MM.1S (cell line): ENCODE results near the gene LITAF.

Experiments
- DNase-seq: peaks from one replicate; pipeline ENCODE4 v3.0.0-alpha.2; 2015
- H2AFZ ChIP-seq: fragments of 300-600 bp; sonication (generic); 2 replicates; pipeline ENCODE4 v1.6.0; 2016; ENCODE audit warnings: antibody characterized with exemption, low read length
- H3F3A ChIP-seq: fragments of 300-600 bp; sonication (generic); 2 replicates; pipeline ENCODE4 v1.6.1; 2016; ENCODE audit warnings: mild to moderate bottlenecking, antibody characterized with exemption, low read length, moderate library complexity, mixed read lengths; ENCODE audit not compliant: insufficient read depth
- H3K27ac ChIP-seq: fragments of 300-600 bp; sonication (generic); 2 replicates; pipeline ENCODE4 v1.5.1; 2016; ENCODE audit warnings: mild to moderate bottlenecking, low read length
- H3K27me3 ChIP-seq: fragments of 300-600 bp; sonication (generic); replicated peaks from 2 replicates; pipeline ENCODE4 v1.6.0; 2016; ENCODE audit warnings: low read length; ENCODE audit not compliant: insufficient read depth
- H3K36me3 ChIP-seq: fragments of 300-600 bp; sonication (generic); replicated peaks from 2 replicates; pipeline ENCODE4 v1.6.1; 2016; ENCODE audit warnings: mild to moderate bottlenecking, low read length, mixed read lengths; ENCODE audit not compliant: insufficient read depth
- H3K4me1 ChIP-seq: fragments of 300-600 bp; sonication (generic); 2 replicates; pipeline ENCODE4 v1.6.1; 2016; ENCODE audit warnings: low read length, mixed read lengths
- H3K4me2 ChIP-seq: fragments of 300-600 bp; sonication (generic); 2 replicates; pipeline ENCODE4 v1.6.0; 2016; ENCODE audit warnings: low read depth, low read length
- H3K4me3 ChIP-seq: fragments of 300-600 bp; sonication (generic); 2 replicates; pipeline ENCODE4 v1.5.1; 2016; ENCODE audit warnings: low read length, mixed read lengths
- H3K79me2 ChIP-seq: fragments of 300-600 bp; sonication (generic); 2 replicates; pipeline ENCODE4 v1.6.1; 2016; ENCODE audit warnings: mixed run types, low read length, mixed read lengths
- H3K9ac ChIP-seq: fragments of 300-600 bp; sonication (generic); 2 replicates; pipeline ENCODE4 v1.6.1; 2016; ENCODE audit warnings: low read length, mixed read lengths
- H3K9me2 ChIP-seq: fragments of 300-600 bp; sonication (generic); replicated peaks from 2 replicates; pipeline ENCODE4 v1.6.1; 2016; ENCODE audit warnings: mild to moderate bottlenecking, low read length, mixed read lengths; ENCODE audit not compliant: insufficient read depth
- H3K9me3 ChIP-seq: fragments of 300-600 bp; sonication (generic); replicated peaks from 2 replicates; pipeline ENCODE4 v1.6.1; 2016; ENCODE audit warnings: mild to moderate bottlenecking, low read length, mixed read lengths; ENCODE audit not compliant: insufficient read depth
- H4K20me1 ChIP-seq: fragments of 300-600 bp; sonication (generic); 2 replicates; pipeline ENCODE4 v1.6.1; 2016; ENCODE audit warnings: mild to moderate bottlenecking, low read length, moderate library complexity, mixed read lengths; ENCODE audit not compliant: insufficient read depth
- EZH2 ChIP-seq: fragments of 300-600 bp; sonication (generic); optimal IDR thresholded peaks from 2 replicates; pipeline ENCODE3; 2017; ENCODE audit warnings: low read depth, mild to moderate bottlenecking, antibody characterized with exemption, low read length, mixed read lengths
- EZH2phosphoT487 ChIP-seq: fragments of 300-600 bp; sonication (generic); IDR thresholded peaks from 2 replicates; pipeline ENCODE4 v1.6.1; 2018; ENCODE audit warnings: antibody characterized with exemption, low read length
- TF ChIP-seq, protein P1 (sequence below): fragments of 300-600 bp; sonication (generic); IDR thresholded peaks from 2 replicates; pipeline ENCODE4 v1.5.1; 2016; ENCODE audit warnings: antibody characterized with exemption, low read length, mixed read lengths

The LITAF gene

DNA sequence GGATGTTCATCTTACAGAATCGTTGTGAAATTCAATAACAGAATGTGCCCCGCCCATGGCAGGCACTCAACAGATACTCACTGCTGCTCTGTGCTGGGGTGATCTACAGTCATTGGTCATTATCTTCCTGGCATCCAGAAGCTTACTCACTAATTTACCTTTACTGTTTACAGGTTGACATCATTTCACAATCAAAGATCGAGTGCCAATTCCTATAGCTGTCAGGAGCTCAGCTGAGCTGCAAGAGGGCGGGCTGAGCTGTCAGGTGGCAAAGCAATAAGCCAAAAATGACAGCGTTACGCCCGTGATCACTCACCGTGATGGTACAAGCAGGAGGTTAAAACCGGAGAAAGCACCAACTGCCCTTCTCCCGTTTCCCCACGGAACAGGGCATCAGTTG is 51.2 kb downstream of the LITAF start:
- Histone ChIP-seq H3K4me2 (no peak overlapping the region), H3K9me3 (no peaks in the 10 kb centered on the region), H2AFZ (no peak overlapping the region), H3K27me3 (no peaks in the 10 kb centered on the region), H3K4me1 (peaks cover 16% of the 10 kb centered on the region), H3K4me3 (no peak overlapping the region), H3K27ac (no peak overlapping the region), H3K9ac (no peak overlapping the region), H3K79me2 (no peaks in the 10 kb centered on the region), H3K9me2 (no peaks in the 10 kb centered on the region), H3F3A (peaks cover 12% of the 10 kb centered on the region), H4K20me1 (no peaks in the 10 kb centered on the region), H3K36me3 (no peaks in the 10 kb centered on the region)
- TF ChIP-seq, protein P1, sequence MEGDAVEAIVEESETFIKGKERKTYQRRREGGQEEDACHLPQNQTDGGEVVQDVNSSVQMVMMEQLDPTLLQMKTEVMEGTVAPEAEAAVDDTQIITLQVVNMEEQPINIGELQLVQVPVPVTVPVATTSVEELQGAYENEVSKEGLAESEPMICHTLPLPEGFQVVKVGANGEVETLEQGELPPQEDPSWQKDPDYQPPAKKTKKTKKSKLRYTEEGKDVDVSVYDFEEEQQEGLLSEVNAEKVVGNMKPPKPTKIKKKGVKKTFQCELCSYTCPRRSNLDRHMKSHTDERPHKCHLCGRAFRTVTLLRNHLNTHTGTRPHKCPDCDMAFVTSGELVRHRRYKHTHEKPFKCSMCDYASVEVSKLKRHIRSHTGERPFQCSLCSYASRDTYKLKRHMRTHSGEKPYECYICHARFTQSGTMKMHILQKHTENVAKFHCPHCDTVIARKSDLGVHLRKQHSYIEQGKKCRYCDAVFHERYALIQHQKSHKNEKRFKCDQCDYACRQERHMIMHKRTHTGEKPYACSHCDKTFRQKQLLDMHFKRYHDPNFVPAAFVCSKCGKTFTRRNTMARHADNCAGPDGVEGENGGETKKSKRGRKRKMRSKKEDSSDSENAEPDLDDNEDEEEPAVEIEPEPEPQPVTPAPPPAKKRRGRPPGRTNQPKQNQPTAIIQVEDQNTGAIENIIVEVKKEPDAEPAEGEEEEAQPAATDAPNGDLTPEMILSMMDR = no peak
- TF ChIP-seq EZH2phosphoT487 = no peak
- no peak for TF ChIP-seq EZH2
- DNase-seq = no peak

DNA sequence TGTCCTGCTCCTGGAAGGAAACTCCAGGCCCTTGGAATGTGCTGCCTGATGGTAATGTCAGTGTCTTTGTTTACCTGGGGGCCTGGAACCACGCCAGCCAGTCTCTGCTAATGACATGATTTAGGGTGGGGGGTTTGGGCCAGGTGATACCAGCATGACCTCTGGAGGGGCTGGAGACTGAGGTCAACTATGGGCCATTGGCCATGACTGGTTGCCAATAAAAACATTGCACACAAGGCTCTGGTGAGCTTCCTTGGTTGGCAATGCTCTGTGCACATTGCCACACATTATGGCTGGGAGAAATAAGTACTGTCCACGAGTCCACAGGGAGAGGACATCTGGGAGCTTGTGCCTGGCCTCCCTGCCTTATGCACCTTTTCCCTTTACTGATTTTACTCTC is 52.5 kb downstream of the LITAF start:
- Histone ChIP-seq H3K4me2 (no peak overlapping the region), H2AFZ (no peak overlapping the region)
- TF ChIP-seq, protein P1 = no peak
- TF ChIP-seq EZH2 = no peak
- TF ChIP-seq EZH2phosphoT487 = no peak

DNA sequence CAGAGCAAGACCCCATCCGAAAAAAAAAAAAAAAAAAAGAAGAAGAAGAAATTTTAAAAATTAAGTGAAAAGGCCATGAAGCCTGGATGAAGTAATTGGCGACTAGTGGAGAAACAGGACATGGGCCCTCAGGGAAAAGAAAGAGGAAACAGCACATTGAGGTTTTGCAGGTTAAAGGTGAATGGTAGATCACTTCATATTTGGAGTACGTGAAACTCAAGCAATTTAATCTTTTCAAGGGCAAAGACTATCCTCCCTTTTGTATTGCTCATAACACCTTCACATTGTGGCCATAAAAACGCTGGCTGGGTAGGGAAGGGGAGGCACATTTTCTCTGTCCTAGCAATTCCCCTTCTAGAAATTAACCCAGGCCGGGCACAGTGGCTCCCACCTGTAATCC is 53.1 kb downstream of the LITAF start:
- H3K27me3 ChIP-seq = no peaks in the 10 kb centered on the region
- no peaks in the 10 kb centered on the region for H3K9me2 ChIP-seq
- no peaks in the 10 kb centered on the region for H3K4me1 ChIP-seq
- no peak overlapping the region for H3K4me3 ChIP-seq
- H3K36me3 ChIP-seq = no peaks in the 10 kb centered on the region
- no peaks in the 10 kb centered on the region for H3K9me3 ChIP-seq
- TF ChIP-seq, protein P1 = no peak
- no peak for TF ChIP-seq EZH2
- TF ChIP-seq EZH2phosphoT487 = no peak
- H3K79me2 ChIP-seq = no peaks in the 10 kb centered on the region
- no peak overlapping the region for H2AFZ ChIP-seq
- H3F3A ChIP-seq = no peaks in the 10 kb centered on the region
- H3K4me2 ChIP-seq = no peak overlapping the region
- no peak overlapping the region for H3K9ac ChIP-seq
- H4K20me1 ChIP-seq = no peaks in the 10 kb centered on the region
- H3K27ac ChIP-seq = no peak overlapping the region
- no peak for DNase-seq

More for the DNA sequence above, 52.5 kb downstream of the LITAF start:
- Histone ChIP-seq H3K4me1 (peaks cover 6% of the 10 kb centered on the region), H3K4me3 (no peak overlapping the region), H3K36me3 (no peaks in the 10 kb centered on the region), H3K27me3 (no peaks in the 10 kb centered on the region), H3K9me3 (no peaks in the 10 kb centered on the region), H4K20me1 (no peaks in the 10 kb centered on the region), H3F3A (peaks cover 2% of the 10 kb centered on the region), H3K9ac (no peak overlapping the region), H3K9me2 (no peaks in the 10 kb centered on the region), H3K79me2 (no peaks in the 10 kb centered on the region), H3K27ac (no peak overlapping the region)
- DNase-seq = no peak
